ENCODE data around the gene ZW10. TPM values are rescaled to one million over a fixed set of nuclear protein-coding genes. Genes with fewer than 3 reads are reported as not detected.
"Not testable (repeated sequence)": the region's sequence is repeated elsewhere in the genome, so short reads cannot be mapped to it uniquely, and the experiment has no call there.

ZW10 gene
- total and polyA plus RNA-seq, 4 donors: 11.4 to 21.0 (median 16.9) TPM

DNA sequence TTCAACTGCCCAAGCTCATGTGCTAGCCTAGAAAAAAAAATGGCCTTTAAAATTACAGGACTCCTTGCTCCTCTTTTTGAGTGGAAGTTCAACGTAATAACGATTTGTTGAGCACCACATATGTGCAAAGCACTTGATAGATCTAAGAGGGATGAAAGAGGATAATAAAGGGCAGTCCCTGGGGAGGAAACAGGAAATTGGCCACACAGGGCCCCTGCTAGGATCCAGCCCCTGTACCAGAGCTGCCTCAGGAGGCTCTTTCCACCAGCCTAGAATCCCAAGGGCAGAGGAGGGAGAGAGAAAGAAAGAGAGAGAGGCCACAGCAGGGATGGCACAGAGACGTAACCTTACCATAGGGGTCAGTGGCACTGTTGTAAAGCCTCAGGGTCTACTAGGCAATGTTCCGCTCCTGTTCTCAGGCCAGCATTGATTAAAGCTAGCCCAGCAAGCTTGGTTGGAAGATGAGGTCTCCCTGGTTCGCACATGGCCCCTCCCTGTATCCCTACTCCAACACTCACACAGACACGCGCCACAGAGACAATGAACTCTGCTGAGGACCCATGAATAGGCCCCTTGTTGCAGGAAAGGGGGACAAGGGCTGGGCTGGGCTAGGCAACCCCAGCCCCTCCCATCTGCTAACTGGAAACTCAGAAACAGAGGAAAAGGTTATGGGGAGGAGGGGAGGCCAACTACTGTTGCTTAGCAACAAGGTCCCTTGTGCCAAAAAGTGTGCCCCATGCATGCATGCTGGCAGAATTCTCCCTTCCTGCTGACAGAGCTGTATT lies 67.4 kb downstream of the ZW10 start, which contains the start of gene TMPRSS5:
TMPRSS5 (minus strand) TSS at position 438 of the 785 bp plus-strand sequence; CDS start at position 354, 84 bp downstream.
- no peaks in the 10 kb centered on the region for H3K27me3 ChIP-seq (ENCODE audit: control insufficient read depth, insufficient read depth, low read length)
- peak within 1 kb of the TSS; percentile 95 for H3K27ac ChIP-seq (ENCODE audit: low read depth, low read length)
- WGBS (ENCODE audit: insufficient coverage): 44% methylated on average over 3 of the region's 7 CpGs
- H3K9me3 ChIP-seq (ENCODE audit: control insufficient read depth, insufficient read depth, low read length): peaks cover 8% of the 10 kb centered on the region
- H3K4me3 ChIP-seq (ENCODE audit: low read depth, low read length): peak within 1 kb of the TSS; percentile 41
- H3K4me1 ChIP-seq (ENCODE audit: control insufficient read depth, insufficient read depth, low read length): peaks cover 20% of the 10 kb centered on the region
- H3K36me3 ChIP-seq (ENCODE audit: control insufficient read depth, insufficient read depth, low read length): no peaks in the 10 kb centered on the region
- peak; percentile 70 to 95 (median 79) for DNase-seq (ENCODE audit: low read depth in 4 of 6, low spot score in 6 of 6)

GRCh38 chr11:113703551-113703950 lies 69.9 kb downstream of the ZW10 start:
- peaks cover 20% of the 10 kb centered on the region for H3K4me1 ChIP-seq (ENCODE audit: control insufficient read depth, insufficient read depth, low read length)
- DNase-seq (ENCODE audit: low read depth in 4 of 6, low spot score in 6 of 6); H3K36me3 ChIP-seq (ENCODE audit: control insufficient read depth, insufficient read depth, low read length); H3K27me3 ChIP-seq (ENCODE audit: control insufficient read depth, insufficient read depth, low read length); H3K4me3 ChIP-seq (ENCODE audit: low read depth, low read length); H3K9me3 ChIP-seq (ENCODE audit: control insufficient read depth, insufficient read depth, low read length); H3K27ac ChIP-seq (ENCODE audit: low read depth, low read length): not testable (repeated sequence)
- WGBS (ENCODE audit: insufficient coverage): no CpG with 5 or more reads among the region's 1 CpG

- Histone ChIP-seq H3K4me1 (ENCODE audit: control insufficient read depth, insufficient read depth, low read length) (peaks cover 15% of the 10 kb centered on the region), H3K9me3 (ENCODE audit: control insufficient read depth, insufficient read depth, low read length) (no peaks in the 10 kb centered on the region), H3K4me3 (ENCODE audit: low read depth, low read length) (no peak overlapping the region), H3K27me3 (ENCODE audit: control insufficient read depth, insufficient read depth, low read length) (no peaks in the 10 kb centered on the region), H3K36me3 (ENCODE audit: control insufficient read depth, insufficient read depth, low read length) (peaks cover 9% of the 10 kb centered on the region), H3K27ac (ENCODE audit: low read depth, low read length) (no peak overlapping the region)
- DNase-seq (ENCODE audit: low read depth in 4 of 6, low spot score in 6 of 6): no peak
- no CpG with 5 or more reads among the region's 1 CpG for WGBS (ENCODE audit: insufficient coverage)
Observed at GRCh38 chr11:113701491-113701890, 72.0 kb downstream of the ZW10 start.

DNA sequence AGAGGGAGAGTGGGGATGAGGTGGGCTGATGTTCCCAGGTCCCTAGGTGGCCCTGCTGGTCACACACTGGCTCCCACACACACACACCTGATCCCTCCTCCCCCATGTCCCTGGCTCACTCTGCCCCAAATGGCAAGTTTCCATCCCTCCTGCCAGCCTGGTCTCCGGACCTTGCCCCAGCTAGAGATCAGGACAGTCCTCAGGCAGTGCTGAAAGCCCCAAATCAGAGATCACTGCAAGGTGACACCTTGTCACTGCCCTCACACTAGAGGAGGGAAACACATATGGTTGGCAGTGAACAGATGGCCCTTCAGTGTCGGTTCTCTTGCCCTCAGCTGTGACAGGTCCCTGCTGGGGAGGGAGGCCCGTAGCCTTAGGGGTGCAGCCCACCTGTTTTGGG lies 75.0 kb downstream of the ZW10 start:
- Histone ChIP-seq H3K4me3 (ENCODE audit: low read depth, low read length) (no peak overlapping the region), H3K9me3 (ENCODE audit: control insufficient read depth, insufficient read depth, low read length) (no peaks in the 10 kb centered on the region), H3K36me3 (ENCODE audit: control insufficient read depth, insufficient read depth, low read length) (peaks cover 13% of the 10 kb centered on the region), H3K4me1 (ENCODE audit: control insufficient read depth, insufficient read depth, low read length) (no peaks in the 10 kb centered on the region), H3K27ac (ENCODE audit: low read depth, low read length) (no peak overlapping the region), H3K27me3 (ENCODE audit: control insufficient read depth, insufficient read depth, low read length) (no peaks in the 10 kb centered on the region)
- no peak for DNase-seq (ENCODE audit: low read depth in 4 of 6, low spot score in 6 of 6)
- WGBS (ENCODE audit: insufficient coverage): 68% methylated on average over 3 of the region's 3 CpGs

GRCh38 chr11:113697756-113698407 lies 75.6 kb downstream of the ZW10 start:
- no peaks in the 10 kb centered on the region for H3K4me1 ChIP-seq (ENCODE audit: control insufficient read depth, insufficient read depth, low read length)
- no peaks in the 10 kb centered on the region for H3K27me3 ChIP-seq (ENCODE audit: control insufficient read depth, insufficient read depth, low read length)
- DNase-seq (ENCODE audit: low read depth in 4 of 6, low spot score in 6 of 6): no peak
- H3K9me3 ChIP-seq (ENCODE audit: control insufficient read depth, insufficient read depth, low read length): no peaks in the 10 kb centered on the region
- WGBS (ENCODE audit: insufficient coverage): no CpG with 5 or more reads among the region's 7 CpGs
- peaks cover 17% of the 10 kb centered on the region for H3K36me3 ChIP-seq (ENCODE audit: control insufficient read depth, insufficient read depth, low read length)
- no peak overlapping the region for H3K27ac ChIP-seq (ENCODE audit: low read depth, low read length)
- H3K4me3 ChIP-seq (ENCODE audit: low read depth, low read length): no peak overlapping the region

GRCh38 chr11:113697111-113697510 lies 76.4 kb downstream of the ZW10 start:
- Histone ChIP-seq H3K27ac (ENCODE audit: low read depth, low read length) (no peak overlapping the region), H3K36me3 (ENCODE audit: control insufficient read depth, insufficient read depth, low read length) (peaks cover 18% of the 10 kb centered on the region), H3K9me3 (ENCODE audit: control insufficient read depth, insufficient read depth, low read length) (no peaks in the 10 kb centered on the region), H3K4me3 (ENCODE audit: low read depth, low read length) (no peak overlapping the region), H3K27me3 (ENCODE audit: control insufficient read depth, insufficient read depth, low read length) (no peaks in the 10 kb centered on the region), H3K4me1 (ENCODE audit: control insufficient read depth, insufficient read depth, low read length) (no peaks in the 10 kb centered on the region)
- no peak for DNase-seq (ENCODE audit: low read depth in 4 of 6, low spot score in 6 of 6)
- WGBS (ENCODE audit: insufficient coverage): 100% methylated on average over 5 of the region's 5 CpGs

- Histone ChIP-seq H3K27me3 (ENCODE audit: control insufficient read depth, insufficient read depth, low read length) (no peaks in the 10 kb centered on the region), H3K9me3 (ENCODE audit: control insufficient read depth, insufficient read depth, low read length) (no peaks in the 10 kb centered on the region)
- 100% methylated on average over 1 of the region's 4 CpGs for WGBS (ENCODE audit: insufficient coverage)
Observed at GRCh38 chr11:113695207-113695606, 78.3 kb downstream of the ZW10 start.

DNA sequence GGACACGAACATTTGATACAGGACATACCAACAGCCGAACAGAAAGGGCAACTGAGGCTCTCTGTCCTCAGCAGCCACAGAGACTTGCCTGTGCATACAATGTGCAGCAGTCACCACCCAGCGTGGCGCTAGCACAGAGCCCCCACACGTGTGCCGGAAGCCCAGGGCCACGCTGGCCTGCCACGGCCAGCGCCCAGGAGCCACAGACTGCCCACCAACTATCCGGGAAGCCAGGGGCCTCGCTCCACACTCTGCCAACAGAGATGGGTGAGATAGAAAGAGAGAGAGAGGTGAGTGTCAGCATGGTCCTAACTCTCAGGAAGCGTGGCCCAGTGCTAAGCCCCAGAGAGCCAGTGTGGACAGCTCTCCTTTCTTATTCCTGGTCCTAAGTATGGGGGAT lies 79.1 kb downstream of the ZW10 start:
- H3K36me3 ChIP-seq (ENCODE audit: control insufficient read depth, insufficient read depth, low read length): peaks cover 23% of the 10 kb centered on the region
- H3K4me3 ChIP-seq (ENCODE audit: low read depth, low read length): no peak overlapping the region
- H3K27ac ChIP-seq (ENCODE audit: low read depth, low read length): no peak overlapping the region
- H3K27me3 ChIP-seq (ENCODE audit: control insufficient read depth, insufficient read depth, low read length): no peaks in the 10 kb centered on the region
- no peaks in the 10 kb centered on the region for H3K9me3 ChIP-seq (ENCODE audit: control insufficient read depth, insufficient read depth, low read length)
- H3K4me1 ChIP-seq (ENCODE audit: control insufficient read depth, insufficient read depth, low read length): peaks cover 5% of the 10 kb centered on the region
- no peak for DNase-seq (ENCODE audit: low read depth in 4 of 6, low spot score in 6 of 6)
- 92% methylated on average over 12 of the region's 12 CpGs for WGBS (ENCODE audit: insufficient coverage)

More at GRCh38 chr11:113695207-113695606, 78.3 kb downstream of the ZW10 start:
- no peak for DNase-seq (ENCODE audit: low read depth in 4 of 6, low spot score in 6 of 6)
- H3K36me3 ChIP-seq (ENCODE audit: control insufficient read depth, insufficient read depth, low read length): peaks cover 22% of the 10 kb centered on the region
- H3K4me3 ChIP-seq (ENCODE audit: low read depth, low read length): no peak overlapping the region
- H3K4me1 ChIP-seq (ENCODE audit: control insufficient read depth, insufficient read depth, low read length): peaks cover 5% of the 10 kb centered on the region
- H3K27ac ChIP-seq (ENCODE audit: low read depth, low read length): no peak overlapping the region

DNA sequence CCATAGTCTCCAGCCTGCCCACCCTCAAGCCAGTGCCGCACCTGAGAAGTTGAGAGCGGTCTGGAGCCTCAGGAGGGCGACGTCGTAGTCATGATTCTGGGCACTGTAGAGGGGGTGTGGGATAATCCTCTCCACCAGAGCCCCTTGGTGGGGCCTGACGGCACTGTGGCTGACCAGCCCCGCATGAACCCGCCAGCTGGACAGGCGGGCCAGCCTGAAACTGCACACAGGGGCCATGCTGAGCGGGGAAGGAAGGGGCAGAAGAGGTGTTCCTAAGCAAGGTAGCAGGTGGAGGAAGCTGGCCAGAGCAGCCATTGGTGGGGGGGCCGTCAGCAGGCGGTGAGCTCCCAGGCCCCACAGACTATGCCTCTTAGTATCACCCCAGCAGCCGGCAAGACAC lies 80.5 kb downstream of the ZW10 start:
- Histone ChIP-seq H3K27me3 (ENCODE audit: control insufficient read depth, insufficient read depth, low read length) (no peaks in the 10 kb centered on the region), H3K27ac (ENCODE audit: low read depth, low read length) (no peak overlapping the region), H3K36me3 (ENCODE audit: control insufficient read depth, insufficient read depth, low read length) (peaks cover 19% of the 10 kb centered on the region), H3K4me3 (ENCODE audit: low read depth, low read length) (no peak overlapping the region), H3K9me3 (ENCODE audit: control insufficient read depth, insufficient read depth, low read length) (no peaks in the 10 kb centered on the region), H3K4me1 (ENCODE audit: control insufficient read depth, insufficient read depth, low read length) (peaks cover 5% of the 10 kb centered on the region)
- 98% methylated on average over 10 of the region's 13 CpGs for WGBS (ENCODE audit: insufficient coverage)
- no peak for DNase-seq (ENCODE audit: low read depth in 4 of 6, low spot score in 6 of 6)

Measured in spinal cord (tissue), 10 donors.